Suprapubic skin (tissue), 4 donors: Measurements from ENCODE around the gene ANKRD33.
A peak's percentile ranks its signal among the peaks of the same experiment; 100 is the strongest.

ENCODE experiments used
- POLR2A ChIP-seq, 2 donors: fragments of 450-650 bp; IDR thresholded peaks; one replicate each; pipeline ENCODE4 v1.6.1; 2017; ENCODE audit warnings: antibody characterized with exemption in 2 of 2, mild to moderate bottlenecking in 2 of 2, moderate library complexity in 2 of 2
- POLR2AphosphoS5 ChIP-seq, 3 donors: sonication (generic); formaldehyde crosslinking; IDR thresholded peaks; one replicate each; pipeline ENCODE4 v1.6.1; 2017; ENCODE audit warnings: antibody characterized with exemption in 3 of 3
- TF ChIP-seq, protein P1 (sequence below), 2 donors: fragments of 200-600 bp in 1 of 2; fragments of 450-650 bp in 1 of 2; sonication (generic) in 1 of 2; IDR thresholded peaks; one replicate each; pipeline ENCODE4 v1.5.1; 2016 to 2019; ENCODE audit warnings: antibody characterized with exemption in 2 of 2, mild to moderate bottlenecking in 1 of 2, moderate library complexity in 1 of 2

DNA sequence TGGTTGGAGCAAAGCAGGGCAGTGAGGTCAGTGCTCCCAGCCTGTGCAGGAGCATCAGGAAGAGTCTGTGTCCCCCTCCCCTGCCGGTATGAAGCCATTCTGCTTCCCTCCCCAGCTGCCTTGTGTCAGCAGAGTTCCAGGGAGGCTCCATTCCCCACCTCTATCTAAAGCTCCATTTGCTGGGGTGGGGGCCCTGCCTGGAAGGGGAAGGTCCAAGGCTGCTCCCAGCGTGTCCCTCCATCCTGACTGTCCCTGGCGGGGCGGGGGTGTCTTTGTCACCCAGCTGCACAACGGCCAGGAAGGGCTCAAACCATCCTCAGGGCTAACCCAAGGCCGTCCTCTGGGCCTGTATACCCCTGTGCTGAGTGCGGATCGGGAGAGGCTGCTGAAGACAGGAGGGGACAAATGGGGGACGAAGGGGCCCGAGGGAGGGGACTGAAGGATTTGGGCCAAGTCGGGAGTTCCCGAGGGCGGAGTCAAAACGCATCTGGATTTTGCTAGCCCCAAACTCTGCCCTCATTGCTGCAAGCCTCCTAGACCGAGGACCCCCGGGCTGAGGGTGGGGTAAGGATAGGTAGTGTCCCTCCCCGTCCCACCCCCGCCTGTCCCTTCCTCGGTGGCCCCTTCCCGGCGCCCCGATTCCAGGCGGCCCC is 18.7 kb downstream of the ANKRD33 start:
- TF ChIP-seq, protein P1, sequence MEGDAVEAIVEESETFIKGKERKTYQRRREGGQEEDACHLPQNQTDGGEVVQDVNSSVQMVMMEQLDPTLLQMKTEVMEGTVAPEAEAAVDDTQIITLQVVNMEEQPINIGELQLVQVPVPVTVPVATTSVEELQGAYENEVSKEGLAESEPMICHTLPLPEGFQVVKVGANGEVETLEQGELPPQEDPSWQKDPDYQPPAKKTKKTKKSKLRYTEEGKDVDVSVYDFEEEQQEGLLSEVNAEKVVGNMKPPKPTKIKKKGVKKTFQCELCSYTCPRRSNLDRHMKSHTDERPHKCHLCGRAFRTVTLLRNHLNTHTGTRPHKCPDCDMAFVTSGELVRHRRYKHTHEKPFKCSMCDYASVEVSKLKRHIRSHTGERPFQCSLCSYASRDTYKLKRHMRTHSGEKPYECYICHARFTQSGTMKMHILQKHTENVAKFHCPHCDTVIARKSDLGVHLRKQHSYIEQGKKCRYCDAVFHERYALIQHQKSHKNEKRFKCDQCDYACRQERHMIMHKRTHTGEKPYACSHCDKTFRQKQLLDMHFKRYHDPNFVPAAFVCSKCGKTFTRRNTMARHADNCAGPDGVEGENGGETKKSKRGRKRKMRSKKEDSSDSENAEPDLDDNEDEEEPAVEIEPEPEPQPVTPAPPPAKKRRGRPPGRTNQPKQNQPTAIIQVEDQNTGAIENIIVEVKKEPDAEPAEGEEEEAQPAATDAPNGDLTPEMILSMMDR (IDR thresholded peaks at IDR 0.05) = no peak
- peak in 1 of 2 donors; percentile 13 for TF ChIP-seq POLR2A (IDR thresholded peaks at IDR 0.05)
- TF ChIP-seq POLR2AphosphoS5 (IDR thresholded peaks at IDR 0.05) = no peak
